ENCODE results near the gene SVOP.

The SVOP gene

GRCh38 chr12:108948367-108948766 is 72.5 kb downstream of the SVOP start:
- intact Hi-C loops (cut with DNase I; ENCODE audit: low total_unique reads): no loop called here

GRCh38 chr12:108947097-108947496 is 73.8 kb downstream of the SVOP start:
- Histone ChIP-seq H3K27ac (no peak overlapping the region), H3K36me3 (no peaks in the 10 kb centered on the region), H3K4me3 (no peak overlapping the region), H3K4me1 (peaks cover 0 to 7% (median 0%) of the 10 kb centered on the region in 4 donors), H3K27me3 (no peaks in the 10 kb centered on the region), H3K9me3 (peaks cover 0 to 9% (median 9%) of the 10 kb centered on the region in 3 donors)
- no peak for TF ChIP-seq CTCF (IDR thresholded peaks at IDR 0.05)
- intact Hi-C loops (cut with DNase I; ENCODE audit: low total_unique reads): no loop called here
- no peak for DNase-seq

More at GRCh38 chr12:108948367-108948766, 72.5 kb downstream of the SVOP start:
- no peak for TF ChIP-seq CTCF (IDR thresholded peaks at IDR 0.05)
- peaks cover 0 to 9% (median 9%) of the 10 kb centered on the region in 3 donors for H3K9me3 ChIP-seq
- peaks cover 0 to 7% (median 0%) of the 10 kb centered on the region in 4 donors for H3K4me1 ChIP-seq
- no peak overlapping the region for H3K4me3 ChIP-seq
- DNase-seq: no peak
- H3K27ac ChIP-seq: no peak overlapping the region
- H3K27me3 ChIP-seq: no peaks in the 10 kb centered on the region
- no peaks in the 10 kb centered on the region for H3K36me3 ChIP-seq

- Histone ChIP-seq H3K27me3 (peaks cover 0 to 11% of the 10 kb centered on the region in 2 donors), H3K4me1 (no peaks in the 10 kb centered on the region), H3K36me3 (no peaks in the 10 kb centered on the region), H3K9me3 (no peaks in the 10 kb centered on the region), H3K4me3 (no peak overlapping the region), H3K27ac (no peak overlapping the region)
- DNase-seq: no peak
- intact Hi-C loops (cut with DNase I; ENCODE audit: low total_unique reads): no loop called here
- TF ChIP-seq CTCF (IDR thresholded peaks at IDR 0.05): no peak
These were observed 80.7 kb downstream of the SVOP start for GRCh38 chr12:108940138-108940537.

GRCh38 chr12:108939594-108939993 is 81.3 kb downstream of the SVOP start:
- no peak overlapping the region for H3K27ac ChIP-seq
- TF ChIP-seq CTCF (IDR thresholded peaks at IDR 0.05): no peak
- no peaks in the 10 kb centered on the region for H3K9me3 ChIP-seq
- H3K27me3 ChIP-seq: peaks cover 0 to 11% of the 10 kb centered on the region in 2 donors
- H3K4me3 ChIP-seq: no peak overlapping the region
- DNase-seq: no peak
- H3K36me3 ChIP-seq: no peaks in the 10 kb centered on the region
- intact Hi-C loops (cut with DNase I; ENCODE audit: low total_unique reads): no loop called here
- H3K4me1 ChIP-seq: no peaks in the 10 kb centered on the region

GRCh38 chr12:108938247-108938924 is 82.5 kb downstream of the SVOP start:
- Histone ChIP-seq H3K4me3 (no peak overlapping the region), H3K27ac (no peak overlapping the region), H3K27me3 (peaks cover 0 to 11% of the 10 kb centered on the region in 2 donors), H3K9me3 (no peaks in the 10 kb centered on the region), H3K4me1 (no peaks in the 10 kb centered on the region), H3K36me3 (no peaks in the 10 kb centered on the region)
- no peak for DNase-seq
- intact Hi-C loops (cut with DNase I; ENCODE audit: low total_unique reads): no loop called here
- no peak for TF ChIP-seq CTCF (IDR thresholded peaks at IDR 0.05)

All from tibial artery (tissue), 4 donors.